ENCODE data around the gene YBX3.

The YBX3 gene

GRCh38 chr12:10721651-10722501, 1.2 kb downstream of the YBX3 start:
- no peak for DNase-seq

GRCh38 chr12:10720974-10721650, 2.0 kb downstream of the YBX3 start:
- no peak for DNase-seq

DNA sequence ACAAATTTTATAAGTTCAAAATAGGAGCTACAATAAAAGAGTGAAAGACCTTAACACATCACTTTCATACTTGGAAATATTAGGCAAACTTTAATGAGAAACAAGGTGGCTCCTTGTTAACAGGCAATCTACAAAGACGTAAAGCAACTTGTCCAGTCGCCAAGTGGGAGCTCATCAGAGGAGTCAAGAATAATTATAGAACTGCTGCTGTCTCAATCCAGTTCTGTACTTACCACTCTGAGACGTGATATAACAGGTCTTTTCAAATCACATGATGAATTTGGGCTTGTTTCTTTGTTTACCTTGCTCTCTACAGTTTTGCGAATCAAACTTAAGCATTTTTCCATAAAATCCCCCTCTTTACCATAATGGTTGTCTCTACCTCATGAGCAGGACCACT, 3.6 kb downstream of the YBX3 start:
- no peak for DNase-seq

GRCh38 chr12:10718279-10718821, 4.8 kb downstream of the YBX3 start:
- DNase-seq, result no peak

- DNase-seq, result no peak
These were observed 5.7 kb downstream of the YBX3 start for GRCh38 chr12:10717410-10717809.

DNA sequence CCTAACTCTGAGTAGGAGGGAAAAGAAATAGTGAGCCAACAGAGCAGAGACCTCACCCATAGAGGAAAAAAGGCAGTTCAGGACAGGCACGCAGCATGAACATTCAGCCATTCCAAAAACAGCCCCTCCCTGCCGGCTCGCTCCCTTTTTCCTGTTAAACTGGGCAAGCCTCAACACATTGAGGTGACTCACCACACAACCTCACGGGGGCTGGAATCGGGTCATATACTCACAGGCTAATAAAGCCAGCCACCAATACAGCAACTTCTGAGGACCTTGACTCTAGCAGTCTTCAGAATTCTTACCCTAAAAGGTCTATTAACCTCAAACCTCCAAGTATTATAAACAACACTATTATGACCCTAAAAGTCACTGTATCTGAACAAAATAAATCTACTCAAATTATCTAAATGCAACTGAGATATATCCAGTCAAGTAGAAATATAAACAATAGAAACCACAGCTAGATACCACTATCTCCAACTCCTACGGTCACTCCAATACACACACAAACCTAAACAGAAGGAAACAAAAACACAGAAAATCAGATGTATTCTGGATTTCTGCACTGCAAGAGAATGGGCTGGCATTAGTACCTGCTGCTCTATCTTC, 6.3 kb downstream of the YBX3 start:
- no peak for DNase-seq

- DNase-seq, result no peak
These were observed 6.8 kb downstream of the YBX3 start for GRCh38 chr12:10716277-10716676.

GRCh38 chr12:10715491-10715890, 7.6 kb downstream of the YBX3 start:
- DNase-seq, result no peak

- no peak for DNase-seq
These were observed 13.3 kb downstream of the YBX3 start for GRCh38 chr12:10709808-10710207.

DNA sequence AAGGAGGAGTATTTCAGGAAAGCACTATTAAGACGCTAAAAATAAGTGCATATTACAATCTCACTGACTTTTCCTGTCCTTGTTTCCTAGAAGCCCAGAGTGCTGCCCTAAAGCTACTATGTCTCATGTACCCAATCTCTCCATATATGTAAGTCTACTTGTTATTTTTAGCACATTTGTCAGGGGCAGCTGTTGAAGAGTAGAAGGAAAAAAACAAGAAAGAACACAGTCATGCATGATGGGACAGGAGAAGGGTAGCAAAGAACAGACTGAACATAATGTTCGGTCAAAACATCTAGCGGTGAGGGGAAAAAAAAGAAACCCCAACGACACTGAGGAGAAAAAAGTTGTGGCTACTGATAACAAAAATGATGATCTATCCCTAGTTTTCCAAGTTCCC, 14.3 kb downstream of the YBX3 start:
- DNase-seq, result no peak

DNA sequence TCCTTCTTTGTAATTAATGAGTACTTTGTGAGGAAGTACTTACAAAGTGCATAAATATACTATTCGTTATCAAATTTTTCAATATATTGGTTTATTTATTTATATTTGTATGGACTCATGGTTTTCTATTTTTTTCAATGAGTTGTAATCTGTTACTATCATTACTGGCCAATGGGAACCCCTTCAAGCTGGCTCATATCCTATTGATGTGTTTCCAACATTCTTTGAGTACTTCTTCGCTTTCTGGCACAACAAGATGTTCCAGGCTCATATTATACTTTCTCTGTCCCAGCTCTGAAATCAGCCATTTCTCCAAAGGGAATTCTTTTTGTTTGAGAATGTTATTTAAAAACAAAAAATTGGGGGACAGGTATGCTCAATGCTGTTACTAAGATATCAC, 17.5 kb downstream of the YBX3 start:
- DNase-seq, result no peak

DNA sequence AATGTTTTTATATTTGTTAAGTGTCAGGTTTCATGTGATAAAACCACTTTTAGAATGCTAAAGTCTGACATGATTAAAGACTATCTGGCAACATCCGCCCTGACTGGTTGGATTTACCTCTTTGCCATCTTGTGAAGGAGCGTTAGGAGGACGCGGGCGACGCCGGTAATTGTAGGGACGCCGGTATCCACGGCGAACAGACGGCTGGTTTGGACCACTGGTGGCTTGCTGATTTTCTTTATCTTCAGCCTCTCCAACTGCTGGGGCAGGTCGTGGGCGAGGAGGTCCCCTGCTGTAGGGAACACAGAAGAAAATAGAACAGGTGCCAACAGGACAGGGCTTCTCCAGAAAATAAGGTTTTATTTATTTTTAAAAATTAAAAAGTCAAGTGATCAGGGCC, 21.3 kb downstream of the YBX3 start:
- DNase-seq, result no peak

DNA sequence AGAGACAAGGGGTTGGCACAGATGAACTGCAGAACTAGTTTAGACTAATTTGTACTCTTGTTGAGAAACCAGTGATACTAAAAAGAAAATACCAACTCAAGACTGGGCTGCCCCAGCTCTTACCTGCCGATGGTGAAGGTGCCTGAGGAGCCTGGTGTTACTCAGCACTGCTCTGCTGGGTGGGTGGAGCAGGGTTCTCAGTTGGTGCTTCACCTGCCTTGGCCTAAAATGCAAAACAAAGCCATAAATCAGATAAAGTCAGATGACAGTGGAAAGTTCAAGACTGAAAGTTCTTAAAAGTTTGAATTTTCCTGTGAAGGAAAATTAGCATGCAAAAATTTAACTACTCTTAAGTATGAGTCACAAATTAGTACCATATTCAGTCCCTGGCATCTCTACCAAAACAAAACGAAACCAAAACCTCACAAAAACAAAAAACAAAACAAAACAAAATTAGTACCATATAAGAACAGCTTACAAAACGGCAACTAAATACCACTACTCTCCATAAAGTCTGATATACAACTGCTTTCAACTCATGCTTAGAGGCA, 21.9 kb downstream of the YBX3 start:
- DNase-seq, result no peak

GRCh38 chr12:10700581-10700980, 22.5 kb downstream of the YBX3 start:
- no peak for DNase-seq

DNA sequence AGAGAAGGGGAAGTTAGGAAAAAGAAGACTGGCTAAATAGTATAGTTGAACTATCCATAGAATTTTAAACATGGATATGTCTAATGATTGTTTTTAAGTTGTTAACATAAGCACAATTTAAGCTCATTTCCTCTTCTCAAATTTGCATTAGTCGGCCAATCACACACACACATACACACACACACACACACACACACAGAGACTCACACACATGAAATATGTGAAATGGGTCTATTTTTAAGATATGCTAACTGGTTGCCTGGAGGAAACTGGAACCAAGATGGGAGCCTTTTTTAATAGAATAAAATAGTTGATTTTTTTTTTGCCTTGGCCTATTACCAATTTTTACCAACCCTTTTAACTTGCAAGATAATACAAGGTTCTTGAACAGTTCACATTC, 25.3 kb downstream of the YBX3 start:
- DNase-seq, result no peak

DNA sequence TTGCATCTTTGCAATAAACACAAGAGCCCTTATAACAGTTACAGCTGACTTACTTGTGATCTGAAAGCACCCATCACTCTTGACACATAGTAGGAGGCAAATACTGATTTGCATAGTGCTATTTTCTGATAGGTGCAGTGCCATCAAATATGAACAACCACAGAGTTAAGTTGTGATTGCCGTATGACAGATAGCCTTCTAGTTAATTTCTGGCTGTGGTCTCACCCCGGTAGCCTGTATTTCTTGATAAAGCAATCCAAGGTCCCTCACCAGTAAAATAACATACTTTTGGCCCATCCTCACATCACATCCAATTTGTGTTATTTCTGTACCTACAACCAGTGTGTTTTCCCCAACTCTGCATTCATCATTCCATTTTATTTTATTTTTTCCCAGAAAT, 26.0 kb downstream of the YBX3 start:
- no peak for DNase-seq

- DNase-seq, result no peak
These were observed 32.2 kb downstream of the YBX3 start for GRCh38 chr12:10690906-10691305.

GRCh38 chr12:10689146-10689545, 34.0 kb downstream of the YBX3 start:
- no peak for DNase-seq

DNA sequence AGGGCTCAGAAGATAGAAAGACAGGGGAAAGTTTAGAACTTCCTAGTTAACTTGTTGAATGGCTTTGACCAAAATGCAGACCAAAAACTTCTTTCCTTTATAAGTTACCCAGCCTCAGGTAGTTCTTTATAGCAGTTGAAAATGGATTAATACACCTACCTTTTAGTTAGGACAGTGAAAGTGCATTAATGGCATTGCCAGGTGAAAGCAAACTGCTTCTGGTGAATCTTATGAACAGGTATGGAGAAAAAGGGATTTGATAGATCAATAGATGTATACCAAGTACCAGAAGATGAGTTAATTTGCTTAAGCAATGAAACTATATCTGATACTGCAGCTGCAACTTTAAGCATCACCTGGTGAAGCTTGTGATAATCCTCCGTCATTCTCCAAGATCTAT, 35.1 kb downstream of the YBX3 start:
- no peak for DNase-seq

- DNase-seq, result no peak
These were observed 49.3 kb downstream of the YBX3 start, which contains the start of gene STYK1 for GRCh38 chr12:10673659-10674384. Gene STYK1 (minus strand): TSS chr12:10674052. CDS start chr12:10634618, 39,434 bp downstream.

DNA sequence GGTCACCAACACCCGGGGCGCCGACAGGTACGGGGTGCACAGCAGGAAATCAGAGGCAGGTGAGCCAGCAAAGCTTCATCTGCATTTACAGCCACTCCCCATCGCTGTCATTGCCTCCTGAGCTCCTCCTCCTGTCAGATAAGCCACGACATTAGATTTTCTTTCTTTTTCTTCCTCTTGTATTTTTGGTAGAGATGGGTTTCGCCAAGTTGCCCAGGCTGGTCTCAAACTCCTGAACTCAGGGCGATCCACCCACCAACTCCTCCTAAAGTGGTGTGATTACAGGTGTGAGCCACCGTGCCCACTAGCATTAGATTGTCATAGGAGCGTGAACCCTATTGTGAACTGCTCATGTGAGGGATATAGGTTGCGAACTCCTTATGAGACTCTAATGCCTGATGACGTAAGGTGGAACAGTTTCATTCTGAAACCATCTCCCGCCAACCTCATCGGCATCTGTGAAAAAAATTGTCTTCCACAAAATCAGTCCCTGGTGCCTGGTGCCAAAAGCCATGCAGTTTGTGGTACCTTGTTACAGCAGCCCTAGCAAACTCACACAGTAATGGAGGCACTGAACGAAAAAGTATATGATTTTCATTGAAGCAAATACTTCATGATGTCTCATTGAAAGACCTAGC, 50.8 kb downstream of the YBX3 start:
- no peak for DNase-seq

GRCh38 chr12:10669533-10669932, 53.6 kb downstream of the YBX3 start:
- no peak for DNase-seq

Measured in COR-L47 (cell line).